ENCODE data around the gene TMEM191C.
"Not testable (repeated sequence)": the region's sequence is repeated elsewhere in the genome, so short reads cannot be mapped to it uniquely, and the experiment has no call there.

The TMEM191C gene

DNA sequence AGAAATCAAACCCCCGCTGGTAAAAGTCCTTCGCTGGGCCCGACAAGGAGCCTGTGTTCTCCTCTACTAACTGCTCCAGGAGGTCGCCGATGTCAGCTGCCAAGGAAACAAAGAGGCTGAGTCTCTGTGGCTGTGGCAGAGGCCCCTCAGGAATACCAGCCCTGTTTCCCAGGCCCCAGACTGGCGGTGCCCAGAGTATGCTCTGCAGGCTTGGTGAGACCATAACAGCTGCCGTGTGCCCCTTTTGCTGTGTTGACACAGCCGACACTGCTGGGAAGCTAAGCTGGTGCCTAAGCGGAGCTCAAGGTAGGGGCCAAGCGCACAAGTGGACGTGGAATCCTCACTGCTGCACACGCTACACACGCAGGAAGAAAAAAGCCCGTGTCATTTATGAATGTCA lies 16.9 kb downstream of the TMEM191C start:
- DNase-seq: not testable (repeated sequence)

DNA sequence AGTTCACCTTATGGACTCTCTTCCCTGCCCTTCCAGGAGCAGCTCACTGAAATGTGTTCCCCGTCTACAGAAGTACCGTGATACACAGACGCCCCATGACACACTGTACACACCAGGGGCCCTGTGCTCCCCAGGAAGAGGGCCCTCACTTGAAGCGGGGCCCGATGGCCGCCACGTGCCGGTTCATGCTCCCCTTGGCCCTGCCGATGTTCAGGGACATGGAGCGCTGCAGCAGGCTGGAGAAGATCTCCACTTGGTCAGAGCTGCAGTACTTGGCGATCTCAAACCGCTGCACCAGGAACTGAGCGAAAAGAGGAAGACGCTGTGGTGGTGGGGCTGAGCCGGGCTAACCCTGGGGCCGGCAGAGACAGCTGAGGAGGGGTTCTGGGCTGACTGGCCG lies 20.5 kb downstream of the TMEM191C start:
- DNase-seq: not testable (repeated sequence)

DNA sequence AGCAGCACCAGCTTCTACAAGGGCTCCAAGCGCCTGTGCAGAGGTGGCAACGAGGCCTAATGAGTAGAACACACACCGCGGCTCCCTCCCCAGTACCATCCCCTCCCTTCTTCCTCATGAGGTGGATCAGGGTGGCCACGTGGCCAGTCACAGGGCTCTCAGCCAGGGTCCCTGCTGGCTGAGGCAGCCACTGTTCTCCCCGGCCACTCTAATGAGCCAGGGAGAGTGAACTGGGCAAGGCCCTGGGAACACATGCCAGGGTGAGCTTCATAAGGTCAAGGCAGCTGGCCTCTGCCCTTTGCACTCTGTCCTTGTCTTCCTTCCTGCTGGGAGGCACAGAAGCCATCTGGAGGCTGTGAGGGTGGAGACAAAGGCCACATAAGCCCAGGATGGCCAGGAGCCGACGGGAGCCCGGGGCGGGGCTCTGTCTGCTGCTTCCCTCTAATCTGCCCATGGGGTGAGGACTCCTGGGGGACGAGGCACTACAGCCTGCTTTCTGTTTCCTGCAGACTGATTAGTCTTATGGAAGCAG lies 22.0 kb downstream of the TMEM191C start:
- not testable (repeated sequence) for DNase-seq

DNA sequence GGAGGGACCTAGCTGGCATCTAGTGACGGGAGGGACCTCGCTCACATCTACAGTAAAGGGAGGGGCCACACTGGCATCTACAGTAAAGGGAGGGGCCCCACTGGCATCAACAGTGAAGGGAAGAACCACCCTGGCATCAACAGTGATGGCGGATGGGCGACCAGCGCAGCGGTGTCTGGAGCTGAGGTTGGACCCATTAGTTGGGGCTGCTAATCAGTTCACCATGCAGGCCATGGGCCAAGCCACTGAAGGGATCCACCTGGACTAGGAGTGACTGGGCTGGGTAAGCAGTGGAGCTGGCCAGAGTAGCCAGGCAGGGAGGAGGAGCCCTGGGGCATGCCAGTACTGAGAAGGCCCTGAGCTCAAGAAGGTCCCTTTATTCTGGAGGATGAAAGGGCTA lies 23.4 kb downstream of the TMEM191C start:
- not testable (repeated sequence) for DNase-seq

DNA sequence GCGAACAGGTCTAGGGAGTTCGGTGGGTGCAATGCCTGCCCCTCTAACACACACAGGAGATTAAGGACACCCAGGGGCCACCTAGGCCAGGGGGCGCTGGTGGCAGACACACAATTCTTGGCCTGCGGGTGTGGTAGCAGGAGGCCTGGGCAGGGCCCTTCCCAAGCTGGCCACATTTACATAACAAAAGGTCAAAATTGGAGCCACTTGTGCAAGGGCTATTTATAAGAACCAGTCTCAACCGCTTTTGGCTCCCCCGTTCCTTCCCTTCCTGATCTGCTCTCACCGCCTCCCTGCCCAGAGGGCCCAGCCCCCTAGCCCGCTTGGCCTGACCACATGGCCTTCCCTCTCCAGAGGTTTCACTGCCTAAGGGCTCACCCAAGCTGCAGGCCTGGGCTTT lies 25.1 kb downstream of the TMEM191C start:
- DNase-seq: not testable (repeated sequence)

DNA sequence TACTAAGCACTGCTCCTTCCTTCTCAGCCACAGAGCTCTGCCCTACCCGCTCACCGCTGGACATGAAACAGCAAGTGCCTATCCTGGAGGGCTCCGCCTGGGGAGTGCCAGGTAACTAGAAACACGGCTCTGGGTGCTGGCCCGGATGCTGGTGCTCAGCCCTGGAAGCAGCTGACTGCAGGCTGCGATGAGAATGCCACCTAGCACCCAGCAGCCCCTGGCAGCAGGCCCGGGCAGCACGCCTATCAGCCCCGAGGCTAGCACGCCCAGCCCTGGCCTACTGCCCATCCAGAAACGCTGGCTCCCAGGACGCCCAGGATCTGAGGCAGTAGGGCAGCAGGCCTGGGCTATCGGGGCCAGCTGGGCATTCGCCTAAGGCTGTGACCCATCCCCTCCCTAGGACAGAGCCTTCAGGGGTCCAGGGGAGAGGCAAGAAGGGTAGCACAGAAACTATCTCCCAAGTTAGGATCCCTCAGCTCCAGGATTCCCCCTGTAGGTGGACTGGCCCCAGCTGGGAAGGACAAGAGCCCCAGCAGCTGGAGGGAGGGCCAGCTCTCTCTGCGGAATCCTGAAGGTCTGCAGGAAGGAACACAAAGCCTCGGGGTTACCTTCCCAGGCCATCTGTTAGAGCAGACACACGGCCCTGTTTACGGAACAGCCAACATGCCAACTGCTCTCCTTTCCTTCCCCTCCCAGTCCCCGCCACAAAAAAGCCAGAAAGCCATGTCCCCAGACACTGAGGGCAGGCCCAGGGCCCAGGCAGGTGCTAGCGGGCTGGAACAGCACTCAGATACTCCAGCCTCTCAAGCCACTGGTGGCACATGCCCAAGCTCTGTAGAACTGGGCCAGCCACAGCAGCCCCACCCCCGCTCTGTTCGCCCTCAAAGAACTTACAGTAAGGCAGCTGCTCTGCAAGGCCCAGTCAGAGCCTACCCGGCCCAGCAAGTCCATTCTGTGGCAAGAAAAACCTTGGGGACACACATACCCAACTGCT lies 26.9 kb downstream of the TMEM191C start:
- not testable (repeated sequence) for DNase-seq

DNA sequence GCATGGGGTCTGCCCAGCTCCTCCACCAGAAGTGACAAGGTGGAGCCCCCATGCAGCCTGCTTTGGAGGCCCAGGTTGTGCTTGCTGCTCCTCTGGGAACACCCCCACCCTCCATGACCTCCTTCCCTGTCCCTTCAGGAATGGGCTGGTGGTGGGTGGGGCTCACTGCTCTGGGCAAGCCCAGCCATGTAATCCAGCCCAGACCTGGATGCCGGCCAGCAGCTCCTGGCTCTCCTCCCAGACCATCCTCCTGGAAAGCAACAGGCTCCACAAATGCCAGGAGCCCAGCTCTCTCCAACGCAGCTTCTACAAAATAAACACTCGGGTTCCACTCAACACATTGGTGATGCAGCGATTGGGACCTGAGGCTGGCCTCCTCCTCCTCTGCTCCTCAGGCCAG lies 30.8 kb downstream of the TMEM191C start:
- not testable (repeated sequence) for DNase-seq

DNA sequence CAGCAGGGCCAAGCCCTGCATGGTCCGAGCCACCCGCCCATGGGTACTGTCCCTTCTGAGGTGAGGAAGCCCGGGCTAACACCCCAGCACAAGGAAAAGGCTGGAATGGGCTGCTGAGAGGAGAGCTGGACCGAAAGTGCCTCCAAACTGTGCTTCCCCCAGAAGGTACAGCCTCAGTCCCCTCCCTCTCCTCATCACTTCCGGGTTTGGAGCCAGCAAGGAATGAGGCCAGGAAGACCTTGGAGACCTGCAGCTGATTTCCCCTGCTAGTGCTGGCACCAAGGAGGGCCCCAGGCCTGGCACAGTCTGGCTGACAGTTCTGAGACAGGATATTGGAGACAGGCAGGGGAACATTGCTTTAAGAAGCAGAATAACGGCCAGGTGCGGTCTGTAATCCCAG lies 31.3 kb downstream of the TMEM191C start:
- DNase-seq: not testable (repeated sequence)

DNA sequence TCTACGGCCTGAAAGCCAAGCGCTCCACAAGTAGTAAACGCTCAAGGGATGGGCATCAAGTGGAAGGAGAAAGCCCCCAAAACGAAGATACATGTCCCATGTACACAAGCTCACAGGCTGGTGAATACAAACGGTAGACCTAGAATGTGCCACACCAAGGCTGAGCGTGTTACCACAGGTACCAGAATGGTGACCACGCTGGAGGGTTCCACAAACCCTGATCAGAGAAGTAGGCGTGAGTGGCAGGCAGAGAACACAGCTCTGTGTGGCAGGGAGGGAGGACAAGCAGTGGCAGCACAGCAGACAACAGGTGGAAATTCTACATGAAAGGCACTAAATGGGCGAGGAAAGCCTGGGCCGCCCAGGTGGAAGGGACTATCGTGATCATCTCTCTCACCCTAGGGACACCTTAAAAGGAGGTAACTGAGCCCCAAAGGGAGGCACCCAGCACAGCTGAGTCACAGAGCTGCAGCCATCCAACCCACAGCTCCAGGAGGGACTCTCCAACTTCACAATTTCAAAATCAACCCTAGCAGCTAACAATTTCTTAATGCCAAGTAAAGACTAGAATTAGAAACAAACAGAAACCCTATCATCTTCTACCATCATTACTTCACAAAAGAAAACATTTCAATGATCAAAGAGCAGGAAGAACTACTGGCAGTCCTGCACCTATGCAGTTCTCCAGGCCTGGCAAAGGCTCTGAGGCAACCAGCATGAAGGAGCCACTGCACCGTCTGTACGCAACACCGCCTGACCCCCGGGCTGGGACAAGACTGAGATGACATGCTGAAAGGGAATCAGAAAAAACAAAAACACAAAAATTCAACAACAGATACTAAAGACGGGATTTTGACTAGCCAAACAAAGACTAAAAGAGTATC lies 32.7 kb downstream of the TMEM191C start:
- not testable (repeated sequence) for DNase-seq

DNA sequence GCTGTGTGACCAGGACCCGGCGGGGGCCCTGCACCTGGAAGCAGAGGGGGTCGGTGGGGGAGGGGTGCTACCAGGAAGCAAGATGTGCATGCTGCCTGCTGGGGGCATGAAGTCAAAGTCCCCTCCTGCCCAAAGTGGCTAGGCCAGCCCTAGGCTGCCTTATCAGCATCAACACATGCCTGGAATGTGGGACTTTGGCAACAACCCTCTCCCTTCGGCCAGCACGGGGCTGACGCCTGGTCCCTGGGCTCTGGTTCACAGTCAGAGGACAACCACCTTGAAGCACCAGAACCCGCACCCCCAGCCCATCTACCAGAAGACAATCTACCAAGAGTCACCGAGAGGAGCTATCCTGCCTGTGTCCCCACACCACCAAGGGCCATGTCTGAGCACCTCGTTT lies 43.2 kb downstream of the TMEM191C start:
- not testable (repeated sequence) for DNase-seq

DNA sequence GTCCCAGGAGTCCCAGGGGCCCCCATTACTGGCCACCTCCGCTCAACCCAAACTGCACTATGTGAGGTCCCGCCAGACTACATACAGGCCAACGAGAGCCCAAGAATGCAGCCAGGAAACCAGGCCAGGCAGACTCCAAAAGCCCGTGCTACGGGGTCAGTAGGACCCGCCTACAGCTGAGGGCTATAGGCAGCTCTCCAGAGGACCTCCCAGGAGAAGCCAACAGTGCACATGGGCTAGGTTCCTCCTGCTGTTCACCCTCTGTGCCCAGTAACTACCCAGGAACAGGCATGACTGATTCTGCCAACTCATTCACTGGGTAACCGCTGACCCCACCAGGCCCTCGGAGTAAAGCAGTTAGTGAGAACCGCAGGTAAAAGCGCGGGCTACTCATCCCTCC lies 44.8 kb downstream of the TMEM191C start:
- not testable (repeated sequence) for DNase-seq

DNA sequence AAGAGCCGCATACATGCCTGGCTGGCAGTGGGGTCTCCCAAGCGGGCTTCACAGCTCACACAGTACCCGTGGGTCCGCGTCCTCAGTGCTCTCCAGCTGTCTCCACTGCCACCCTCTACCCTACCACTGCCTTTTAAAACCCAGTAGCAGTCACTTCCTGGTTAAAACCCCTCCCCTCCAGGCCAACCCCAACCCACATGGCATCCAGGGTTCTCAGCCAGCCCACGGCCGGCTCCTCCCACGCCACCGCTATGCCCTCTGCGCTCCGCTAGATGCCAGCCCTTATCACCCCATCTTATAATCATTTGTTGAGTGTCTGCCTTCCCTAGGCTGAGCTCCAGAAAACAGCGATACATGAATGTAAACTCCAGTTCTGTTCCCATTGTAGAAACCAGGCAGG lies 46.9 kb downstream of the TMEM191C start:
- DNase-seq: not testable (repeated sequence)

DNA sequence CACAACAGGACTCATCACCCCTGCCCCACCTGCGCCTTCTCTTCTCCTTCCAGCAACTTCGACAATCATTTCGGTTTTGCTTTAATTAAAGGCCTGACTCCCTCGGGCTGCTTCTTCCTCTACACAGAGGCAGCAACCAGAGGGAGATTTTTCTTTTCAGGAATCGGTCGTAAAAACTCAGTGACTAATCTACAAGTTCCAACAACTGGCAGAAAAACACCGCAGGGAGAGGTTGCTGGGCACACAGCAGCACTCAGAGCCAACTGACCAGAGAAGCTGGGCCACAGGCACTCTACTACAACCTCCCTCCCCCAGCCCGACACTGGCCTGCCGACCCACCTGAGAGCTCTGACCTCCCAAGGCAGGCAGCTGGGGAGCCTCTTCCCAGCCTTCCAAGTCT lies 48.0 kb downstream of the TMEM191C start:
- not testable (repeated sequence) for DNase-seq

DNA sequence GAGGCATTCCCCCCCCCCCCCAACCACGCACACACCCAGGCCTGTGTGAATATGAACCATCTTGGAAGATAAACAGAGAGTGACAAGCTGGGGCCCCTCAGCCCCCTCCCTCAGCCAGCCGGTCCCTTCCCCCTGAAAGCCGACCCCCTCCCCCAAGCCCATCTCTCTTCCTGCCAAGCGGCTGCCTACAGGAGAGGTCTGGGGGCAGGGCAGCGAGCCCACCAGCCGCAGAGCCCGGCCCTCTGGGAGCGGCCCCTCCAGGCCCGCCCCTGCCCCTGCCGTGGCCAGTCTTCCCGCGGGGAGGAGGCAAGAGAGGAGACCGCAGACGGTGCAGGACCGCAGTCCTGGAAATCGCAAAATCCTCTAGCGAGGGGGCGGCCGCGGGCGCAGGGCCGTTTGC lies 49.3 kb downstream of the TMEM191C start:
- not testable (repeated sequence) for DNase-seq

DNA sequence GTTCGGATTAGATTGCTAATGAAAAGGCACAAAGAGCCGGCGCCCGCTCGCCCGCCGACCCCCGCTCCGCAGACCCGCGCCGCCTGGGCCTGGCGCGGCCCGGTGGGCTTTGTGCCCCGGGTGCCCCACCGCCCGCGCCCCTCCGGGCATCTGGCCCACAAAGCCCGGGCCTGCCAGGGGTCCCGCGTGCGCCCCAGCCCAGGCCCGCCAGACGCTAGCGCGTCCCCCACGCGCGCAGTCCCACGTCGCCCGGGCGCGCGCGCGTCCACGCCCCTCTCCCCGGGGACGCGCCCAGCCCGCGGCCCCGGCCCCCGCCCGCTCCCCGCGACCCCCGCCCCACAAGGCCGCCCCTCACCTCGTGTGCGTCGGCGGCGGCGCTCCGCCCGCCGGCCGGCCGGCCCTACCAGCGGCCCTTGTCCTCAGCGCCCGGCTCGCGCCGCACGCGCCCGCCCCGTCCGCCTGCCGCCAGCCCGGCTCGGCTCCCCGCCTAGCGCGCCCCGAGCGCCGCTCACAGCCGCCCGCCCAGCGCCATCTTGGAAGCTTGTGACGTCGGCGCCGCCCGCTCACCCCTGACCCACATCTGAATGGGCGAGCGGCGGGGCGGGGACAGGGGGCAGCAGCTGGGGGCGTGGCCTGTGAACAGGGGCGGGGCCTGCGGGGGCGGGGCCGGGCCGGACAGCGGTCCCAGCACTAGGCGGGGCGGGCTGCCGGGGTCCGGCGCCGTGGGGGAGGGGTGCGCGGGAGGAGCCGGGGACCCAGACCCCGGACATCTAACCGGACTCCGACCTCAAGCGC lies 50.0 kb downstream of the TMEM191C start:
- DNase-seq: not testable (repeated sequence)

Data from activated effector memory CD4-positive, alpha-beta T cell treated with anti-CD3 and anti-CD28 coated beads, Interleukin-2, amount 50 U/mL, for 16 hours (primary cell).